ENCODE results near the gene ACTL10. TPM values are rescaled to one million over a fixed set of nuclear protein-coding genes. Genes with fewer than 3 reads are reported as not detected.

The ACTL10 gene
- total and polyA plus RNA-seq, 2 donors (not counting 1 experiment from before 2014, with no cell fraction given), result 1.2 to 6.3 TPM

- intact Hi-C loops (cut with micrococcal nuclease), result no loop called here
- ChIA-PET CTCF (interaction anchor here (0.8 kb wide), 1 partner anchor 21 kb away, joined by 3 read pairs; no protein-coding TSS in a partner anchor), POLR2A (no interaction called here)
- H4K20me1 ChIP-seq (ENCODE audit: control insufficient read depth, insufficient read depth, low read length, poor library complexity, severe bottlenecking), result no peaks in the 10 kb centered on the region
- no peak for ATAC-seq (ENCODE audit: low read depth)
- DNase-seq, result no peak
- Mint-ChIP-seq H3K27ac (no peak overlapping the region), H3K9me3 (ENCODE audit: insufficient read depth) (no peaks in the 10 kb centered on the region), H3K27me3 (no peaks in the 10 kb centered on the region), H3K4me1 (peaks cover 9% of the 10 kb centered on the region), H3K4me3 (no peak overlapping the region)
- no peaks in the 10 kb centered on the region for H3K9me3 ChIP-seq (ENCODE audit: control extremely low read depth in 1 of 3, control insufficient read depth in 2 of 3, insufficient read depth in 1 of 3, low read length in 2 of 3)
- no peak for TF ChIP-seq EZH2 (IDR thresholded peaks at IDR 0.05; ENCODE audit: borderline replicate concordance, insufficient read depth, low read depth, low read length, poor library complexity, severe bottlenecking)
- no peak for TF ChIP-seq CTCF (IDR thresholded peaks at IDR 0.05)
- no peak overlapping the region for H3K4me3 ChIP-seq (ENCODE audit: control extremely low read depth in 1 of 5, extremely low read depth in 1 of 5, insufficient read depth in 1 of 5, low read depth in 2 of 5, low read length in 4 of 5)
- no peak overlapping the region for H3K4me2 ChIP-seq (replicated peaks; ENCODE audit: low read depth, low read length, poor library complexity, severe bottlenecking)
- no peaks in the 10 kb centered on the region for H3K27me3 ChIP-seq (replicated peaks in 1 of 4; ENCODE audit: control extremely low read depth in 1 of 4, control insufficient read depth in 3 of 4, insufficient read depth in 4 of 4, low read length in 3 of 4)
- WGBS (ENCODE audit: insufficient coverage), result 94% methylated on average over 15 of the region's 19 CpGs
- H2AFZ ChIP-seq (ENCODE audit: insufficient read depth, low read depth, low read length, poor library complexity, severe bottlenecking), result no peak overlapping the region
- H3K4me1 ChIP-seq (ENCODE audit: control insufficient read depth in 2 of 2, insufficient read depth in 2 of 2, low read length in 2 of 2), result peaks cover 0 to 9% of the 10 kb centered on the region in 2 donors
- H3K27ac ChIP-seq (ENCODE audit: low read length in 2 of 2), result no peak overlapping the region
- peaks cover 0 to 15% of the 10 kb centered on the region in 2 experiments for H3K36me3 ChIP-seq (replicated peaks in 1 of 2; ENCODE audit: control extremely low read depth in 1 of 2, control insufficient read depth in 1 of 2, extremely low read depth in 1 of 2, insufficient read depth in 2 of 2, low read length in 1 of 2)
- no peaks in the 10 kb centered on the region for H3K79me2 ChIP-seq (ENCODE audit: control insufficient read depth, insufficient read depth, low read length)
- H3K9ac ChIP-seq (ENCODE audit: low read length), result no peak overlapping the region
Observed at GRCh38 chr20:33649201-33649681, 17.5 kb upstream of the ACTL10 start.

GRCh38 chr20:33650111-33650752, 16.5 kb upstream of the ACTL10 start:
- H3K27me3 ChIP-seq (replicated peaks in 1 of 4; ENCODE audit: control extremely low read depth in 1 of 4, control insufficient read depth in 3 of 4, insufficient read depth in 4 of 4, low read length in 3 of 4), result no peaks in the 10 kb centered on the region
- 90% methylated on average over 2 of the region's 11 CpGs for whole genome bisulfite sequencing (ENCODE audit: insufficient coverage)
- H3K4me1 ChIP-seq (ENCODE audit: control insufficient read depth in 2 of 2, insufficient read depth in 2 of 2, low read length in 2 of 2), result peaks cover 0 to 9% of the 10 kb centered on the region in 2 donors
- no peaks in the 10 kb centered on the region for H3K79me2 ChIP-seq (ENCODE audit: control insufficient read depth, insufficient read depth, low read length)
- no peak overlapping the region for H3K4me3 ChIP-seq (ENCODE audit: control extremely low read depth in 1 of 5, extremely low read depth in 1 of 5, insufficient read depth in 1 of 5, low read depth in 2 of 5, low read length in 4 of 5)
- no peaks in the 10 kb centered on the region for H4K20me1 ChIP-seq (ENCODE audit: control insufficient read depth, insufficient read depth, low read length, poor library complexity, severe bottlenecking)
- H3K27me3 Mint-ChIP-seq, result no peaks in the 10 kb centered on the region
- H3K9ac ChIP-seq (ENCODE audit: low read length), result no peak overlapping the region
- H3K9me3 ChIP-seq (ENCODE audit: control extremely low read depth in 1 of 3, control insufficient read depth in 2 of 3, insufficient read depth in 1 of 3, low read length in 2 of 3), result no peaks in the 10 kb centered on the region
- no peak overlapping the region for H3K27ac Mint-ChIP-seq
- H3K4me1 Mint-ChIP-seq, result peaks cover 9% of the 10 kb centered on the region
- peaks cover 0 to 6% of the 10 kb centered on the region in 2 experiments for H3K36me3 ChIP-seq (replicated peaks in 1 of 2; ENCODE audit: control extremely low read depth in 1 of 2, control insufficient read depth in 1 of 2, extremely low read depth in 1 of 2, insufficient read depth in 2 of 2, low read length in 1 of 2)
- intact Hi-C loops (cut with micrococcal nuclease), result loop anchor here (5.0 kb wide), 1 partner anchor 258 kb away; no protein-coding TSS in a partner anchor
- ChIA-PET CTCF (interaction anchor here (0.6 kb wide), 1 partner anchor 1026 kb away, joined by 3 read pairs; no protein-coding TSS in a partner anchor), POLR2A (interaction anchor here (0.6 kb wide), 1 partner anchor 229 kb away, joined by 3 read pairs; no protein-coding TSS in a partner anchor)
- no peak overlapping the region for H2AFZ ChIP-seq (ENCODE audit: insufficient read depth, low read depth, low read length, poor library complexity, severe bottlenecking)
- H3K27ac ChIP-seq (ENCODE audit: low read length in 2 of 2), result no peak overlapping the region
- no peak for DNase-seq
- H3K4me2 ChIP-seq (replicated peaks; ENCODE audit: low read depth, low read length, poor library complexity, severe bottlenecking), result no peak overlapping the region
- ATAC-seq (ENCODE audit: low read depth), result no peak
- H3K9me3 Mint-ChIP-seq (ENCODE audit: insufficient read depth), result no peaks in the 10 kb centered on the region
- TF ChIP-seq CTCF (IDR thresholded peaks at IDR 0.05) (no peak), EZH2 (IDR thresholded peaks at IDR 0.05; ENCODE audit: borderline replicate concordance, insufficient read depth, low read depth, low read length, poor library complexity, severe bottlenecking) (no peak)
- H3K4me3 Mint-ChIP-seq, result no peak overlapping the region
